Testis (tissue), 3 donors: ENCODE measurements around the gene PPT2. TPM values are rescaled to one million over a fixed set of nuclear protein-coding genes. Genes with fewer than 3 reads are reported as not detected.

ENCODE experiments used
- DNase-seq: peaks from one replicate; pipeline ENCODE4 v3.0.0-alpha.2; 2019
- H3K27ac ChIP-seq, 2 donors: fragments of 200-600 bp; sonication (generic); one replicate each; pipeline ENCODE4 v1.5.1; 2019
- H3K27me3 ChIP-seq: fragments of 200-600 bp; sonication (generic); one replicate; pipeline ENCODE4 v1.5.1; 2019
- H3K36me3 ChIP-seq: fragments of 200-600 bp; sonication (generic); one replicate; pipeline ENCODE4 v1.5.1; 2017; ENCODE audit warnings: low read depth; ENCODE audit errors: missing control alignments
- H3K4me1 ChIP-seq: fragments of 200-600 bp; sonication (generic); one replicate; pipeline ENCODE4 v1.5.1; 2019
- H3K4me3 ChIP-seq, 2 donors: fragments of 200-600 bp; sonication (generic); one replicate each; pipeline ENCODE4 v1.5.1; 2017 to 2019
- H3K9me3 ChIP-seq: fragments of 200-600 bp; sonication (generic); one replicate; pipeline ENCODE4 v1.5.1; 2017
- CTCF ChIP-seq, 3 experiments: fragments of 450-650 bp in 2 of 3; fragments of 200-600 bp in 1 of 3; sonication (generic) in 1 of 3; IDR thresholded peaks; one replicate each; pipeline ENCODE4 v1.5.1; 2016 to 2019; ENCODE audit warnings: antibody characterized with exemption in 3 of 3, mild to moderate bottlenecking in 2 of 3, moderate library complexity in 1 of 3
- POLR2A ChIP-seq: fragments of 450-650 bp; IDR thresholded peaks from one replicate; pipeline ENCODE4 v1.6.1; 2017; ENCODE audit warnings: antibody characterized with exemption, mild to moderate bottlenecking, moderate library complexity
- WGBS, 2 donors: methylation state at CpG; one replicate each; pipeline ENCODE4 v1.1.5; 2018; 5-methylcytosine and 5-hydroxymethylcytosine counted together
- intact Hi-C: fragments of 100-400 bp; cut with DNase I; formaldehyde crosslinking; loops from one replicate; pipeline ENCODE4 v1.15.1; 2023; ENCODE audit warnings: low total_unique reads
- polyA plus RNA-seq: library from polyadenylated mRNA; stranded (reverse); fragments of 350-450 nt; fragmentation: Illumina TruSeq; extraction: RNeasy Lipid Tissue Mini Kit (QIAGEN cat#74804); gene quantifications from one replicate; pipeline ENCODE4 v1.2.3, GENCODE V29; 2014; ENCODE audit warnings: low read depth, low replicate concordance; ENCODE audit not compliant: insufficient read depth
- total RNA-seq, 2 donors: library from RNA; depleted of rRNA; stranded (reverse); fragments of >200 nt; gene quantifications; one replicate each; pipeline ENCODE4 v1.2.3, GENCODE V29; 2016

Gene PPT2
- total and polyA plus RNA-seq, 3 donors from 2014 or later = 18.9 to 92.8 (median 33.9) TPM

- intact Hi-C loops = no loop called here
- DNase-seq = peak; percentile 53
Observed at GRCh38 chr6:32152769-32153563, 975 bp upstream of the PPT2 start.

DNA sequence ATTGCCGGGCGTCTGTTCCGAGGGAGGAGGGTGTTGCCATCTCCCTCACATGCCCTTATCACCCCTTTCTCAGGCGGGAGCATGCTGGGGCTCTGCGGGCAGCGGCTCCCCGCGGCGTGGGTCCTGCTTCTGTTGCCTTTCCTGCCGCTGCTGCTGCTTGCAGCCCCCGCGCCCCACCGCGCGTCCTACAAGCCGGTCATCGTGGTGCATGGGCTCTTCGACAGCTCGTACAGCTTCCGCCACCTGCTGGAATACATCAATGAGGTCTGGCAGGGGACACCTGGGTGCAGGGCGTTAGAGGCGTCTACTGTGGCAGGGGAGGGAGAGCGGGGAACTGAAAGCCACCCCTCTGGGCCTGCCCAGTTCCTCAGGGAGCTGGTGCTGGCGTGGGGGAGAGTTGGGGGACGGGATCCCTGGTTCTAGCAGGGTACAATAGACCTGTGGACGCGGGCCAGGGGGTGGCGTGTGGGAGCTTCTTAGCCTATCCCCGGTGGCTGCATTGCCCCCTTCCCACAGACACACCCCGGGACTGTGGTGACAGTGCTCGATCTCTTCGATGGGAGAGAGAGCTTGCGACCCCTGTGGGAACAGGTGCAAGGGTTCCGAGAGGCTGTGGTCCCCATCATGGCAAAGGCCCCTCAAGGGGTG lies 697 bp downstream of the PPT2 start:
- Histone ChIP-seq H3K4me1 (peaks cover 27% of the 10 kb centered on the region), H3K9me3 (no peaks in the 10 kb centered on the region)
- 2 to 4% methylated on average over 27 to 34 of the region's 34 CpGs for WGBS, 2 donors

More at GRCh38 chr6:32152769-32153563, 975 bp upstream of the PPT2 start:
- no peaks in the 10 kb centered on the region for H3K36me3 ChIP-seq
- no peaks in the 10 kb centered on the region for H3K9me3 ChIP-seq
- no peak for TF ChIP-seq CTCF (IDR thresholded peaks at IDR 0.05)
- TF ChIP-seq POLR2A = no peak
- H3K4me3 ChIP-seq = peak overlapping the region; percentile 53 to 90
- H3K4me1 ChIP-seq = peaks cover 27% of the 10 kb centered on the region
- no peaks in the 10 kb centered on the region for H3K27me3 ChIP-seq
- peak overlapping the region; percentile 88 to 94 for H3K27ac ChIP-seq
- WGBS, 2 donors = 4 to 11% methylated on average over 35 of the region's 35 CpGs

DNA sequence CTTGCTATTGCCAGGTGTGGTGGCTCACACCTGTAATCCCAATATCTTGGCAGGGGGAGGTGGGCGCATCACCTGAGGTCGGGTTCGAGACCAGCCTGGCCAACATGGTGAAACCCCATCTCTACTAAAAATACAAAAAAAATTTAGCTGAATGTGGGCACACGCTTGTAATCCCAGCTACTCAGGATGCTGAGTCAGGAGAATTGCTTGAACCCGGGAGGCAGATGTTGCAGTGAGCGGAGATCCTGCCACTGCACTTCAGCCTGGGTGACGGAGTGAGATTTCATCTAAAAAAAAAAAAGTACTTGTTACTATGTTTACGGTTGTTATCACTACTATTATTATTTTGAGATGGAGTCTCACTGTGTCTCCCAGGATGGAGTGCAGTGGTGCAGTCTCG lies 3.0 kb downstream of the PPT2 start:
- Histone ChIP-seq H3K27ac (no peak overlapping the region), H3K4me3 (no peak overlapping the region), H3K9me3 (no peaks in the 10 kb centered on the region), H3K4me1 (peaks cover 23% of the 10 kb centered on the region), H3K27me3 (no peaks in the 10 kb centered on the region), H3K36me3 (no peaks in the 10 kb centered on the region)
- DNase-seq = no peak
- TF ChIP-seq CTCF (IDR thresholded peaks at IDR 0.05) = no peak
- TF ChIP-seq POLR2A = no peak
- WGBS, 2 donors = 89 to 90% methylated on average over 9 of the region's 9 CpGs
- intact Hi-C loops = no loop called here

More for the DNA sequence above, 697 bp downstream of the PPT2 start:
- H3K27me3 ChIP-seq = no peaks in the 10 kb centered on the region
- intact Hi-C loops = no loop called here
- H3K27ac ChIP-seq = peak overlapping the region; percentile 88 to 94
- H3K36me3 ChIP-seq = no peaks in the 10 kb centered on the region
- H3K4me3 ChIP-seq = peak overlapping the region; percentile 53 to 90
- DNase-seq = peak; percentile 87
- TF ChIP-seq POLR2A (no peak), CTCF (IDR thresholded peaks at IDR 0.05) (peak; percentile 41 to 75 (median 53))

GRCh38 chr6:32158052-32158451 lies 4.1 kb downstream of the PPT2 start:
- Histone ChIP-seq H3K4me1 (peaks cover 12% of the 10 kb centered on the region), H3K4me3 (no peak overlapping the region), H3K27ac (no peak overlapping the region), H3K27me3 (no peaks in the 10 kb centered on the region), H3K9me3 (no peaks in the 10 kb centered on the region), H3K36me3 (no peaks in the 10 kb centered on the region)
- intact Hi-C loops = no loop called here
- no peak for DNase-seq
- TF ChIP-seq POLR2A (no peak), CTCF (IDR thresholded peaks at IDR 0.05) (no peak)
